ENCODE data around the gene SPDEF.

- TF ChIP-seq YY1 (IDR thresholded peaks at IDR 0.05; ENCODE audit: insufficient read depth, insufficient read length), result no peak
- no peak for TF ChIP-seq ZNF274 (IDR thresholded peaks at IDR 0.05; ENCODE audit: low read depth, low read length)
Measured at GRCh38 chr6:34589691-34590090, 33.6 kb upstream of the SPDEF start.

Measured in NT2/D1 (cell line).